GM18507 (cell line): ENCODE data around the gene DEDD2.

ENCODE experiments used
- DNase-seq: peaks from one replicate; pipeline ENCODE4 v3.0.0; 2011; ENCODE audit warnings: low read depth; ENCODE audit not compliant: insufficient read length; ENCODE audit errors: extremely low spot score
- FAIRE-seq: peaks from 2 replicates; lab custom pipeline; 2011; peaks lifted over from hg19 to GRCh38; lab: Jason Lieb, UNC

The DEDD2 gene

GRCh38 chr19:42202290-42202880 lies 15.1 kb downstream of the DEDD2 start:
- DNase-seq: no peak
- FAIRE-seq: no peak

- FAIRE-seq: peak; percentile 98
- DNase-seq: no peak
These were observed 15.8 kb downstream of the DEDD2 start for GRCh38 chr19:42201489-42202289.

- FAIRE-seq: no peak
These were observed 17.3 kb downstream of the DEDD2 start for GRCh38 chr19:42200116-42200715.

GRCh38 chr19:42199440-42200115 lies 17.9 kb downstream of the DEDD2 start:
- no peak for DNase-seq
- FAIRE-seq: peak; percentile 98

More at GRCh38 chr19:42200116-42200715, 17.3 kb downstream of the DEDD2 start:
- DNase-seq: no peak

- no peak for DNase-seq
- FAIRE-seq: no peak
These were observed 18.6 kb downstream of the DEDD2 start for GRCh38 chr19:42198676-42199439.

GRCh38 chr19:42197375-42197817 lies 20.1 kb downstream of the DEDD2 start:
- FAIRE-seq: peak; percentile 55
- DNase-seq: no peak

GRCh38 chr19:42196011-42197001 lies 21.2 kb downstream of the DEDD2 start:
- DNase-seq (no peak), FAIRE-seq (no peak)

GRCh38 chr19:42193706-42194105 lies 23.8 kb downstream of the DEDD2 start:
- DNase-seq (no peak), FAIRE-seq (no peak)

- FAIRE-seq: no peak
These were observed 24.2 kb downstream of the DEDD2 start for GRCh38 chr19:42193294-42193693.

GRCh38 chr19:42191855-42192254 lies 25.6 kb downstream of the DEDD2 start:
- DNase-seq: no peak
- FAIRE-seq: peak; percentile 65

More at GRCh38 chr19:42193294-42193693, 24.2 kb downstream of the DEDD2 start:
- no peak for DNase-seq

GRCh38 chr19:42191330-42191729 lies 26.1 kb downstream of the DEDD2 start:
- no peak for FAIRE-seq
- no peak for DNase-seq

GRCh38 chr19:42189133-42189532 lies 28.3 kb downstream of the DEDD2 start:
- DNase-seq (no peak), FAIRE-seq (no peak)

GRCh38 chr19:42188665-42189064 lies 28.8 kb downstream of the DEDD2 start:
- DNase-seq: no peak
- FAIRE-seq: no peak

- DNase-seq: no peak
- FAIRE-seq: peak; percentile 36
These were observed 32.2 kb downstream of the DEDD2 start for GRCh38 chr19:42185277-42185676.

- peak; percentile 93 for FAIRE-seq
- DNase-seq: no peak
These were observed 33.0 kb downstream of the DEDD2 start for GRCh38 chr19:42184401-42184861.

- FAIRE-seq: no peak
- no peak for DNase-seq
These were observed 38.4 kb downstream of the DEDD2 start for GRCh38 chr19:42178791-42179674.

- DNase-seq (no peak), FAIRE-seq (no peak)
These were observed 39.8 kb downstream of the DEDD2 start for GRCh38 chr19:42177686-42178019.
